ENCODE measurements around the gene HNRNPL. TPM values are rescaled to one million over a fixed set of nuclear protein-coding genes. Genes with fewer than 3 reads are reported as not detected.
A peak's percentile ranks its signal among the peaks of the same experiment; 100 is the strongest.
"Not testable (repeated sequence)": the region's sequence is repeated elsewhere in the genome, so short reads cannot be mapped to it uniquely, and the experiment has no call there.

The HNRNPL gene
- total and polyA plus RNA-seq, 2 experiments from 2014 or later, result 123 to 245 TPM

- no peaks in the 10 kb centered on the region for H4K20me1 ChIP-seq (ENCODE audit: insufficient read depth)
- no peak overlapping the region for H2AFZ ChIP-seq
- H3K4me2 ChIP-seq (ENCODE audit: unreplicated experiment), result no peak overlapping the region
- H3K79me2 ChIP-seq (ENCODE audit: insufficient read depth), result no peaks in the 10 kb centered on the region
- no peaks in the 10 kb centered on the region for H3K9me2 ChIP-seq (ENCODE audit: insufficient read depth)
- in situ Hi-C loops (cut with MboI), result no loop called here
- no peak overlapping the region for H3K4me3 ChIP-seq
- H3K4me1 ChIP-seq (ENCODE audit: insufficient read depth), result no peaks in the 10 kb centered on the region
- no peak for DNase-seq
- no peak overlapping the region for H3K27ac ChIP-seq
- no peaks in the 10 kb centered on the region for H3K9me3 ChIP-seq (ENCODE audit: low read depth)
- H3K36me3 ChIP-seq (ENCODE audit: low read depth), result no peaks in the 10 kb centered on the region
- no peak for TF ChIP-seq EZH2phosphoT487 (IDR thresholded peaks at IDR 0.05; ENCODE audit: insufficient read depth, low read depth)
- no peak for TF ChIP-seq EZH2 (IDR thresholded peaks at IDR 0.05; ENCODE audit: insufficient read depth, poor library complexity, severe bottlenecking)
- WGBS, 2 experiments (ENCODE audit: low coverage in 1 of 2, low lambda C conversion rate in 2 of 2, missing lambda C conversion rate in 2 of 2), result 91% methylated on average over 10 of the region's 10 CpGs
- no peaks in the 10 kb centered on the region for H3K27me3 ChIP-seq (replicated peaks; ENCODE audit: insufficient read depth)
- H3F3A ChIP-seq (ENCODE audit: insufficient read depth), result no peaks in the 10 kb centered on the region
- H3K9ac ChIP-seq, result no peak overlapping the region
Observed at GRCh38 chr19:38867171-38867780, 17.5 kb upstream of the HNRNPL start.

- no peaks in the 10 kb centered on the region for H3K4me1 ChIP-seq (ENCODE audit: insufficient read depth)
- no peaks in the 10 kb centered on the region for H3K27me3 ChIP-seq (replicated peaks; ENCODE audit: insufficient read depth)
- H3K79me2 ChIP-seq (ENCODE audit: insufficient read depth), result no peaks in the 10 kb centered on the region
- no peak overlapping the region for H2AFZ ChIP-seq
- no peak overlapping the region for H3K4me3 ChIP-seq
- TF ChIP-seq EZH2 (IDR thresholded peaks at IDR 0.05; ENCODE audit: insufficient read depth, poor library complexity, severe bottlenecking) (no peak), EZH2phosphoT487 (IDR thresholded peaks at IDR 0.05; ENCODE audit: insufficient read depth, low read depth) (no peak)
- H3K9ac ChIP-seq, result no peak overlapping the region
- H3F3A ChIP-seq (ENCODE audit: insufficient read depth), result no peaks in the 10 kb centered on the region
- 12% methylated on average over 10 of the region's 10 CpGs for WGBS, 2 experiments (ENCODE audit: low coverage in 1 of 2, low lambda C conversion rate in 2 of 2, missing lambda C conversion rate in 2 of 2)
- DNase-seq, result peak; percentile 36
- H4K20me1 ChIP-seq (ENCODE audit: insufficient read depth), result no peaks in the 10 kb centered on the region
- in situ Hi-C loops (cut with MboI), result no loop called here
- no peaks in the 10 kb centered on the region for H3K9me2 ChIP-seq (ENCODE audit: insufficient read depth)
- no peaks in the 10 kb centered on the region for H3K36me3 ChIP-seq (ENCODE audit: low read depth)
- H3K9me3 ChIP-seq (ENCODE audit: low read depth), result no peaks in the 10 kb centered on the region
- H3K27ac ChIP-seq, result no peak overlapping the region
- no peak overlapping the region for H3K4me2 ChIP-seq (ENCODE audit: unreplicated experiment)
Observed at GRCh38 chr19:38862321-38863059, 12.7 kb upstream of the HNRNPL start.

GRCh38 chr19:38861368-38861767, 11.6 kb upstream of the HNRNPL start:
- Histone ChIP-seq H3K9ac (no peak overlapping the region), H3K4me2 (ENCODE audit: unreplicated experiment) (no peak overlapping the region), H4K20me1 (ENCODE audit: insufficient read depth) (no peaks in the 10 kb centered on the region), H3K9me3 (ENCODE audit: low read depth) (no peaks in the 10 kb centered on the region), H3K9me2 (ENCODE audit: insufficient read depth) (no peaks in the 10 kb centered on the region), H3K27me3 (replicated peaks; ENCODE audit: insufficient read depth) (no peaks in the 10 kb centered on the region), H3K4me1 (ENCODE audit: insufficient read depth) (no peaks in the 10 kb centered on the region), H3K36me3 (ENCODE audit: low read depth) (no peaks in the 10 kb centered on the region), H2AFZ (no peak overlapping the region), H3K79me2 (ENCODE audit: insufficient read depth) (no peaks in the 10 kb centered on the region), H3K4me3 (no peak overlapping the region), H3F3A (ENCODE audit: insufficient read depth) (no peaks in the 10 kb centered on the region), H3K27ac (no peak overlapping the region)
- TF ChIP-seq EZH2 (IDR thresholded peaks at IDR 0.05; ENCODE audit: insufficient read depth, poor library complexity, severe bottlenecking) (no peak), EZH2phosphoT487 (IDR thresholded peaks at IDR 0.05; ENCODE audit: insufficient read depth, low read depth) (no peak)
- no peak for DNase-seq
- in situ Hi-C loops (cut with MboI), result no loop called here
- 90 to 91% methylated on average over 3 of the region's 3 CpGs for WGBS, 2 experiments (ENCODE audit: low coverage in 1 of 2, low lambda C conversion rate in 2 of 2, missing lambda C conversion rate in 2 of 2)

GRCh38 chr19:38859631-38860204, 9.9 kb upstream of the HNRNPL start:
- H3F3A ChIP-seq (ENCODE audit: insufficient read depth); H2AFZ ChIP-seq; H3K9me3 ChIP-seq (ENCODE audit: low read depth); H3K4me2 ChIP-seq (ENCODE audit: unreplicated experiment); in situ Hi-C loops (cut with MboI); H3K27ac ChIP-seq; H3K79me2 ChIP-seq (ENCODE audit: insufficient read depth); H3K4me1 ChIP-seq (ENCODE audit: insufficient read depth); H4K20me1 ChIP-seq (ENCODE audit: insufficient read depth); DNase-seq; H3K4me3 ChIP-seq; H3K27me3 ChIP-seq (replicated peaks; ENCODE audit: insufficient read depth); H3K9me2 ChIP-seq (ENCODE audit: insufficient read depth); H3K36me3 ChIP-seq (ENCODE audit: low read depth); H3K9ac ChIP-seq: not testable (repeated sequence)
- WGBS, 2 experiments (ENCODE audit: low coverage in 1 of 2, low lambda C conversion rate in 2 of 2, missing lambda C conversion rate in 2 of 2), result 48 to 51% methylated on average over 21 of the region's 21 CpGs
